ENCODE data around the gene UGT1A6. TPM values are rescaled to one million over a fixed set of nuclear protein-coding genes. Genes with fewer than 3 reads are reported as not detected.

The UGT1A6 gene
- polyA plus RNA-seq, 1 of the 3 experiments (the other 2 are of a cell fraction) = not detected

DNA sequence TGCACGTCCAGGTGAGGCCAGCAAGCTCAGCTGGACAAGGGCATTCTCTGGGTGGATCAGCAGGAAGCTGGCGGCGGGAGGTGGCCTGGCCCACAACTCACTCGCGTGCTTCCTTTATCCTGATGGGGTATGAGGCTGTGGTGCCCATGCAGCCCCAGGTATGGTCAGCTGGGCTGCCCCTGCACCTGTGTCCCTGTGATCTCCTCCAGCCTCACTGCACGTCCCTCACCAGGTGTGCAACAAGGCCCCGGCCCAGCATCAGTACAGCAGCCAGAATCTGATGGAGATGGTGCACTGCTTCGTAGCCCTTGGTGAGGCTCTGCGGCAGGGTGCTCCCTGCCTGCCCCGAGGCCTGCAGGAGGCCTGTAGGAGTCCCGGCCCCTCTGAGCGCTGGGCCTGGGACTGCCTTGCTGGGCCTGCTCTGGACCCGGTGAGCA, 103.1 kb downstream of the UGT1A6 start:
- Histone ChIP-seq H3K4me1 (ENCODE audit: control insufficient read depth in 1 of 2, insufficient read depth in 2 of 2, low read depth in 1 of 2, low read length in 1 of 2) (no peaks in the 10 kb centered on the region), H3K36me3 (replicated peaks in 1 of 2; ENCODE audit: control insufficient read depth in 1 of 2, insufficient read depth in 2 of 2, low read length in 1 of 2) (no peaks in the 10 kb centered on the region), H3K4me2 (no peak overlapping the region), H4K20me1 (ENCODE audit: insufficient read depth) (no peaks in the 10 kb centered on the region), H3F3A (replicated peaks; ENCODE audit: insufficient read depth) (no peaks in the 10 kb centered on the region), H3K4me3 (ENCODE audit: low read depth in 2 of 2, low read length in 1 of 2) (no peak overlapping the region), H3K9me2 (no peaks in the 10 kb centered on the region), H3K27me3 (ENCODE audit: insufficient read depth) (no peaks in the 10 kb centered on the region), H3K27ac (ENCODE audit: low read depth in 2 of 2, low read length in 1 of 2) (no peak overlapping the region), H3K9me3 (no peaks in the 10 kb centered on the region), H3K9ac (no peak overlapping the region), H3K79me2 (ENCODE audit: insufficient read depth) (no peaks in the 10 kb centered on the region), H2AFZ (ENCODE audit: low read depth) (no peak overlapping the region)
- CTCF ChIA-PET = no interaction called here
- TF ChIP-seq RCOR1 (IDR thresholded peaks at IDR 0.05; ENCODE audit: low read length) (no peak), NFIC (IDR thresholded peaks at IDR 0.05; ENCODE audit: borderline replicate concordance) (no peak), EP300 (IDR thresholded peaks at IDR 0.05; ENCODE audit: borderline replicate concordance in 1 of 2, low read depth in 1 of 2, low read length in 1 of 2) (no peak), SMC3 (IDR thresholded peaks at IDR 0.05; ENCODE audit: low read depth, low read length) (no peak), EZH2phosphoT487 (IDR thresholded peaks at IDR 0.05; ENCODE audit: borderline replicate concordance, low read depth) (no peak), FOSL2 (IDR thresholded peaks at IDR 0.05; ENCODE audit: borderline replicate concordance, low read depth) (no peak), RAD21 (IDR thresholded peaks at IDR 0.05; ENCODE audit: low read length) (no peak), CHD2 (IDR thresholded peaks at IDR 0.05; ENCODE audit: low read length, partially characterized antibody) (no peak)
- TF ChIP-seq, protein P1, sequence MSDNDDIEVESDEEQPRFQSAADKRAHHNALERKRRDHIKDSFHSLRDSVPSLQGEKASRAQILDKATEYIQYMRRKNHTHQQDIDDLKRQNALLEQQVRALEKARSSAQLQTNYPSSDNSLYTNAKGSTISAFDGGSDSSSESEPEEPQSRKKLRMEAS (IDR thresholded peaks at IDR 0.05; ENCODE audit: low read depth) = no peak
- TF ChIP-seq, protein P2, sequence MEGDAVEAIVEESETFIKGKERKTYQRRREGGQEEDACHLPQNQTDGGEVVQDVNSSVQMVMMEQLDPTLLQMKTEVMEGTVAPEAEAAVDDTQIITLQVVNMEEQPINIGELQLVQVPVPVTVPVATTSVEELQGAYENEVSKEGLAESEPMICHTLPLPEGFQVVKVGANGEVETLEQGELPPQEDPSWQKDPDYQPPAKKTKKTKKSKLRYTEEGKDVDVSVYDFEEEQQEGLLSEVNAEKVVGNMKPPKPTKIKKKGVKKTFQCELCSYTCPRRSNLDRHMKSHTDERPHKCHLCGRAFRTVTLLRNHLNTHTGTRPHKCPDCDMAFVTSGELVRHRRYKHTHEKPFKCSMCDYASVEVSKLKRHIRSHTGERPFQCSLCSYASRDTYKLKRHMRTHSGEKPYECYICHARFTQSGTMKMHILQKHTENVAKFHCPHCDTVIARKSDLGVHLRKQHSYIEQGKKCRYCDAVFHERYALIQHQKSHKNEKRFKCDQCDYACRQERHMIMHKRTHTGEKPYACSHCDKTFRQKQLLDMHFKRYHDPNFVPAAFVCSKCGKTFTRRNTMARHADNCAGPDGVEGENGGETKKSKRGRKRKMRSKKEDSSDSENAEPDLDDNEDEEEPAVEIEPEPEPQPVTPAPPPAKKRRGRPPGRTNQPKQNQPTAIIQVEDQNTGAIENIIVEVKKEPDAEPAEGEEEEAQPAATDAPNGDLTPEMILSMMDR (IDR thresholded peaks at IDR 0.05) = no peak
- TF ChIP-seq, protein P3, sequence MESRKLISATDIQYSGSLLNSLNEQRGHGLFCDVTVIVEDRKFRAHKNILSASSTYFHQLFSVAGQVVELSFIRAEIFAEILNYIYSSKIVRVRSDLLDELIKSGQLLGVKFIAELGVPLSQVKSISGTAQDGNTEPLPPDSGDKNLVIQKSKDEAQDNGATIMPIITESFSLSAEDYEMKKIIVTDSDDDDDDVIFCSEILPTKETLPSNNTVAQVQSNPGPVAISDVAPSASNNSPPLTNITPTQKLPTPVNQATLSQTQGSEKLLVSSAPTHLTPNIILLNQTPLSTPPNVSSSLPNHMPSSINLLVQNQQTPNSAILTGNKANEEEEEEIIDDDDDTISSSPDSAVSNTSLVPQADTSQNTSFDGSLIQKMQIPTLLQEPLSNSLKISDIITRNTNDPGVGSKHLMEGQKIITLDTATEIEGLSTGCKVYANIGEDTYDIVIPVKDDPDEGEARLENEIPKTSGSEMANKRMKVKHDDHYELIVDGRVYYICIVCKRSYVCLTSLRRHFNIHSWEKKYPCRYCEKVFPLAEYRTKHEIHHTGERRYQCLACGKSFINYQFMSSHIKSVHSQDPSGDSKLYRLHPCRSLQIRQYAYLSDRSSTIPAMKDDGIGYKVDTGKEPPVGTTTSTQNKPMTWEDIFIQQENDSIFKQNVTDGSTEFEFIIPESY (IDR thresholded peaks at IDR 0.05; ENCODE audit: borderline replicate concordance, low read depth) = no peak
- TF ChIP-seq, protein P4, sequence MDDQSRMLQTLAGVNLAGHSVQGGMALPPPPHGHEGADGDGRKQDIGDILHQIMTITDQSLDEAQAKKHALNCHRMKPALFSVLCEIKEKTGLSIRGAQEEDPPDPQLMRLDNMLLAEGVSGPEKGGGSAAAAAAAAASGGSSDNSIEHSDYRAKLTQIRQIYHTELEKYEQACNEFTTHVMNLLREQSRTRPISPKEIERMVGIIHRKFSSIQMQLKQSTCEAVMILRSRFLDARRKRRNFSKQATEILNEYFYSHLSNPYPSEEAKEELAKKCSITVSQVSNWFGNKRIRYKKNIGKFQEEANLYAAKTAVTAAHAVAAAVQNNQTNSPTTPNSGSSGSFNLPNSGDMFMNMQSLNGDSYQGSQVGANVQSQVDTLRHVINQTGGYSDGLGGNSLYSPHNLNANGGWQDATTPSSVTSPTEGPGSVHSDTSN (IDR thresholded peaks at IDR 0.05) = no peak
- TF ChIP-seq, protein P5, sequence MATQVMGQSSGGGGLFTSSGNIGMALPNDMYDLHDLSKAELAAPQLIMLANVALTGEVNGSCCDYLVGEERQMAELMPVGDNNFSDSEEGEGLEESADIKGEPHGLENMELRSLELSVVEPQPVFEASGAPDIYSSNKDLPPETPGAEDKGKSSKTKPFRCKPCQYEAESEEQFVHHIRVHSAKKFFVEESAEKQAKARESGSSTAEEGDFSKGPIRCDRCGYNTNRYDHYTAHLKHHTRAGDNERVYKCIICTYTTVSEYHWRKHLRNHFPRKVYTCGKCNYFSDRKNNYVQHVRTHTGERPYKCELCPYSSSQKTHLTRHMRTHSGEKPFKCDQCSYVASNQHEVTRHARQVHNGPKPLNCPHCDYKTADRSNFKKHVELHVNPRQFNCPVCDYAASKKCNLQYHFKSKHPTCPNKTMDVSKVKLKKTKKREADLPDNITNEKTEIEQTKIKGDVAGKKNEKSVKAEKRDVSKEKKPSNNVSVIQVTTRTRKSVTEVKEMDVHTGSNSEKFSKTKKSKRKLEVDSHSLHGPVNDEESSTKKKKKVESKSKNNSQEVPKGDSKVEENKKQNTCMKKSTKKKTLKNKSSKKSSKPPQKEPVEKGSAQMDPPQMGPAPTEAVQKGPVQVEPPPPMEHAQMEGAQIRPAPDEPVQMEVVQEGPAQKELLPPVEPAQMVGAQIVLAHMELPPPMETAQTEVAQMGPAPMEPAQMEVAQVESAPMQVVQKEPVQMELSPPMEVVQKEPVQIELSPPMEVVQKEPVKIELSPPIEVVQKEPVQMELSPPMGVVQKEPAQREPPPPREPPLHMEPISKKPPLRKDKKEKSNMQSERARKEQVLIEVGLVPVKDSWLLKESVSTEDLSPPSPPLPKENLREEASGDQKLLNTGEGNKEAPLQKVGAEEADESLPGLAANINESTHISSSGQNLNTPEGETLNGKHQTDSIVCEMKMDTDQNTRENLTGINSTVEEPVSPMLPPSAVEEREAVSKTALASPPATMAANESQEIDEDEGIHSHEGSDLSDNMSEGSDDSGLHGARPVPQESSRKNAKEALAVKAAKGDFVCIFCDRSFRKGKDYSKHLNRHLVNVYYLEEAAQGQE (IDR thresholded peaks at IDR 0.05; ENCODE audit: low read depth, low read length) = no peak
- WGBS (ENCODE audit: low lambda C conversion rate) = 83% methylated on average over 5 of the region's 13 CpGs
- DNase-seq = no peak
- POLR2A ChIA-PET = no interaction called here

All from SK-N-SH (cell line).